ENCODE measurements around the gene CACNA1C.

DNA sequence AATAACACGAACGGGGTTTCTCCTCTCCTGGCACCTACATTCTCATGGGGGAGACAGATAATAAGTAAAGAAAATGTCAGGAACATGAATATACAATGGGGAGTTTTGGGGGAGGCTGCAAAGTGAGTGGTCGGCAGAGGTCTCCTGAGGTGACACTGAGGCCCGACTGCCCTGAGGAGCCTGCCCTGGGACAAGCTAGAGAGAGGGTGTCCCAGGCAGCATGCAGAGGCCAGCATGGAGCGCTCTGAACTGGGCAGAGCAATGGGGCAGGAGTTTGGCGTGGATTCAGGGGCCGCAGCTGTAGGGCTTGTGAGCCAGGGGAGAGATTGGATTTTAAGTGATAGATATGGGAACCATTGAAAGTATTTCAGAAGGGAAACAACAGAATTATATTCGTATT is 320.5 kb downstream of the CACNA1C start:
- TF ChIP-seq POLR2A (IDR thresholded peaks at IDR 0.05; ENCODE audit: low read depth, low read length) (no peak), TAF1 (IDR thresholded peaks at IDR 0.05; ENCODE audit: low read depth, low read length) (no peak), POLR2AphosphoS5 (IDR thresholded peaks at IDR 0.05; ENCODE audit: low read depth, low read length) (no peak), SPI1 (IDR thresholded peaks at IDR 0.05; ENCODE audit: low read depth, low read length) (no peak), PAX5 (IDR thresholded peaks at IDR 0.05; ENCODE audit: insufficient read depth, low read length, severe bottlenecking) (no peak), POU2F2 (IDR thresholded peaks at IDR 0.05; ENCODE audit: low read depth, low read length) (no peak)

Measured in GM12891 (cell line).